ENCODE measurements around the gene GNL2.
"Not testable (repeated sequence)": the region's sequence is repeated elsewhere in the genome, so short reads cannot be mapped to it uniquely, and the experiment has no call there.

The GNL2 gene

DNA sequence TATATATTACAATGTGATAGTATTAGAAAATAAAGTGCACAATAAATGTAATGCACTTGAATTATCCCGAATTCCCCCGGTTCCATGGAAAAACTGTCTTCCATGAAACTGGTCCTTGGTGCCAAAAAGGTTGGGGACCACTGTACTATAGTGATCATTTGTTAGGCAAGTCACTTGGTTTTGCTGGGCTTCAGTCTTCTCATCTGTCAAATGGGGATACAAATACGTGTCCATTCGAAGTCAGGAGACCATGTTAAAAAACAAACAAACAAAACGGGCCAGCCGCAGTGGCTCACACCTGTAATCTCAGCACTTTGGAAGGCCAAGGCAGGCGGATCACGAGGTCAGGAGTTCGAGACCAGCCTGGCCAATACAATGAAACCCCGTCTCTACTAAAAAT, 56.6 kb downstream of the GNL2 start:
- no CpG with 5 or more reads among the region's 10 CpGs for WGBS, 2 donors (ENCODE audit: extremely low coverage in 2 of 2, insufficient read length in 2 of 2, insufficient replicate concordance in 1 of 2)
- not testable (repeated sequence) for H3K27me3 ChIP-seq (ENCODE audit: control insufficient read depth in 3 of 3, insufficient read depth in 3 of 3, low read depth in 1 of 3, low read length in 3 of 3); H3K4ac ChIP-seq (ENCODE audit: low read length); H2BK120ac ChIP-seq (ENCODE audit: low read depth, low read length); H4K91ac ChIP-seq (ENCODE audit: low read depth, low read length, poor library complexity); H4K8ac ChIP-seq (ENCODE audit: low read depth, low read length); H3K4me2 ChIP-seq (ENCODE audit: insufficient read depth, low read length, poor library complexity, severe bottlenecking); H3K79me1 ChIP-seq (ENCODE audit: low read depth, low read length); H3K9me3 ChIP-seq (replicated peaks in 1 of 2; ENCODE audit: control insufficient read depth in 2 of 2, insufficient read depth in 1 of 2, low read depth in 1 of 2, low read length in 2 of 2); H2BK5ac ChIP-seq (ENCODE audit: low read length); H3K27ac ChIP-seq (replicated peaks; ENCODE audit: low read length); DNase-seq (ENCODE audit: low spot score); H3K4me1 ChIP-seq (ENCODE audit: control insufficient read depth in 2 of 2, insufficient read depth in 1 of 2, low read depth in 1 of 2, low read length in 2 of 2); H2BK15ac ChIP-seq (ENCODE audit: low read length); H2AFZ ChIP-seq (ENCODE audit: low read length); H3K9ac ChIP-seq (ENCODE audit: low read depth, low read length, poor library complexity); H3K18ac ChIP-seq (ENCODE audit: low read length); H3K23ac ChIP-seq (ENCODE audit: low read depth, low read length, poor library complexity); H2BK12ac ChIP-seq (ENCODE audit: low read length); H2AK5ac ChIP-seq (ENCODE audit: low read depth, low read length); H3K14ac ChIP-seq (ENCODE audit: low read length); H3K4me3 ChIP-seq (ENCODE audit: low read length in 2 of 2)
- peaks cover 23 to 80% of the 10 kb centered on the region in 2 donors for H3K36me3 ChIP-seq (replicated peaks in 1 of 2; ENCODE audit: control insufficient read depth in 2 of 2, insufficient read depth in 2 of 2, low read length in 2 of 2)

GRCh38 chr1:37537378-37537777, 58.4 kb downstream of the GNL2 start:
- no peak overlapping the region for H2BK15ac ChIP-seq (ENCODE audit: low read length)
- H2BK12ac ChIP-seq (ENCODE audit: low read length): no peak overlapping the region
- no peak for DNase-seq (ENCODE audit: low spot score)
- no peak overlapping the region for H3K4me3 ChIP-seq (ENCODE audit: low read length in 2 of 2)
- no peak overlapping the region for H3K4ac ChIP-seq (ENCODE audit: low read length)
- H3K4me2 ChIP-seq (ENCODE audit: insufficient read depth, low read length, poor library complexity, severe bottlenecking): no peak overlapping the region
- H3K79me1 ChIP-seq (ENCODE audit: low read depth, low read length): no peaks in the 10 kb centered on the region
- no peak overlapping the region for H3K18ac ChIP-seq (ENCODE audit: low read length)
- H3K9ac ChIP-seq (ENCODE audit: low read depth, low read length, poor library complexity): no peak overlapping the region
- H3K27me3 ChIP-seq (ENCODE audit: control insufficient read depth in 3 of 3, insufficient read depth in 3 of 3, low read depth in 1 of 3, low read length in 3 of 3): no peaks in the 10 kb centered on the region
- H2BK120ac ChIP-seq (ENCODE audit: low read depth, low read length): no peak overlapping the region
- H4K91ac ChIP-seq (ENCODE audit: low read depth, low read length, poor library complexity): no peak overlapping the region
- no peak overlapping the region for H3K27ac ChIP-seq (replicated peaks; ENCODE audit: low read length)
- H4K8ac ChIP-seq (ENCODE audit: low read depth, low read length): no peak overlapping the region
- WGBS, 2 donors (ENCODE audit: extremely low coverage in 2 of 2, insufficient read length in 2 of 2, insufficient replicate concordance in 1 of 2): no CpG with 5 or more reads among the region's 2 CpGs
- H3K36me3 ChIP-seq (replicated peaks in 1 of 2; ENCODE audit: control insufficient read depth in 2 of 2, insufficient read depth in 2 of 2, low read length in 2 of 2): peaks cover 23 to 66% of the 10 kb centered on the region in 2 donors
- H2BK5ac ChIP-seq (ENCODE audit: low read length): no peak overlapping the region
- no peak overlapping the region for H3K14ac ChIP-seq (ENCODE audit: low read length)
- no peak overlapping the region for H3K23ac ChIP-seq (ENCODE audit: low read depth, low read length, poor library complexity)
- H2AFZ ChIP-seq (ENCODE audit: low read length): no peak overlapping the region
- no peaks in the 10 kb centered on the region for H3K4me1 ChIP-seq (ENCODE audit: control insufficient read depth in 2 of 2, insufficient read depth in 1 of 2, low read depth in 1 of 2, low read length in 2 of 2)
- no peak overlapping the region for H2AK5ac ChIP-seq (ENCODE audit: low read depth, low read length)
- H3K9me3 ChIP-seq (replicated peaks in 1 of 2; ENCODE audit: control insufficient read depth in 2 of 2, insufficient read depth in 1 of 2, low read depth in 1 of 2, low read length in 2 of 2): no peaks in the 10 kb centered on the region

GRCh38 chr1:37533317-37534093, 62.2 kb downstream of the GNL2 start:
- DNase-seq (ENCODE audit: low spot score): no peak
- Histone ChIP-seq H2BK120ac (ENCODE audit: low read depth, low read length) (no peak overlapping the region), H3K23ac (ENCODE audit: low read depth, low read length, poor library complexity) (no peak overlapping the region), H3K14ac (ENCODE audit: low read length) (no peak overlapping the region), H2BK12ac (ENCODE audit: low read length) (no peak overlapping the region), H4K8ac (ENCODE audit: low read depth, low read length) (no peak overlapping the region), H2BK15ac (ENCODE audit: low read length) (no peak overlapping the region), H3K4me2 (ENCODE audit: insufficient read depth, low read length, poor library complexity, severe bottlenecking) (no peak overlapping the region), H3K79me1 (ENCODE audit: low read depth, low read length) (no peaks in the 10 kb centered on the region), H3K4ac (ENCODE audit: low read length) (no peak overlapping the region), H3K9ac (ENCODE audit: low read depth, low read length, poor library complexity) (no peak overlapping the region), H2AFZ (ENCODE audit: low read length) (no peak overlapping the region), H3K4me1 (ENCODE audit: control insufficient read depth in 2 of 2, insufficient read depth in 1 of 2, low read depth in 1 of 2, low read length in 2 of 2) (no peaks in the 10 kb centered on the region), H3K27ac (replicated peaks; ENCODE audit: low read length) (no peak overlapping the region), H3K4me3 (ENCODE audit: low read length in 2 of 2) (no peak overlapping the region), H3K9me3 (replicated peaks in 1 of 2; ENCODE audit: control insufficient read depth in 2 of 2, insufficient read depth in 1 of 2, low read depth in 1 of 2, low read length in 2 of 2) (no peaks in the 10 kb centered on the region), H3K36me3 (replicated peaks in 1 of 2; ENCODE audit: control insufficient read depth in 2 of 2, insufficient read depth in 2 of 2, low read length in 2 of 2) (peaks cover 6 to 33% of the 10 kb centered on the region in 2 donors), H2AK5ac (ENCODE audit: low read depth, low read length) (no peak overlapping the region), H4K91ac (ENCODE audit: low read depth, low read length, poor library complexity) (no peak overlapping the region), H3K18ac (ENCODE audit: low read length) (no peak overlapping the region), H2BK5ac (ENCODE audit: low read length) (no peak overlapping the region), H3K27me3 (ENCODE audit: control insufficient read depth in 3 of 3, insufficient read depth in 3 of 3, low read depth in 1 of 3, low read length in 3 of 3) (no peaks in the 10 kb centered on the region)
- no CpG with 5 or more reads among the region's 4 CpGs for WGBS, 2 donors (ENCODE audit: extremely low coverage in 2 of 2, insufficient read length in 2 of 2, insufficient replicate concordance in 1 of 2)

DNA sequence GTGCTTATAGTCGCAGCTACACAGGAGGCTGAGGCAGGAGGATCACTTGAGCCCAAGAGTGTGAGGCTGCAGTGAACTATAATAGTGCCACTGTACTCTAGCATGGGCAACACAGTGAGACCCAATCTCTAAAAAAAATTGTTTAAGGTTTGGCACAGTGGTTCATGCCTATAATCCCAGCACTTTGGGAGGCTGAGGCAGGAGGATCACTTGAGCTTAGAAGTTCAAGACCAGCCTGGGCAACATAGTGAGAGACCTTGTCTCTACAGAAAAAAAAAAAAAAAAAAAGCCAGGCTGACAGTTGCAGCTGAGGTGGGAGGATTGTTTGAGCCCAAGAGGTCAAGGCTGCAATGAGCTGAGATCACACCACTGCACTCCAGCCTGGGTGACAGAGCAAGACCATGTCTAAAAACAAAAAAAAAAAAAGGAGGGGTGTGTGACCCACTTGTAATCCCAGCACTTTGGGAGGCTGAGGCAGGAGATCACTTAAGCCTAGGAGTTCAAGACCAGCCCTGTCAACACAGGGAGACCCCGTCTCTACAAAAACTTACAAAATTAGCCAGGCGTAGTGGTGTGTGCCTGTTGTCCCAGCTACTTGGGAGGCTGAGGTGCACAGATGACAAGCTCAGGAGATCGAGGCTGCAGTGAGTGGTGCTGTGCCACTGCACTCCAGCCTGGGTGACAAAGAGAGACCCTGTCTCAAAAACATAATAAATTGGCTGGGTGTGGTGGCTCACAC, 63.1 kb downstream of the GNL2 start:
- not testable (repeated sequence) for H2AK5ac ChIP-seq (ENCODE audit: low read depth, low read length); H3K14ac ChIP-seq (ENCODE audit: low read length); H3K79me1 ChIP-seq (ENCODE audit: low read depth, low read length); H2BK120ac ChIP-seq (ENCODE audit: low read depth, low read length); H3K4me2 ChIP-seq (ENCODE audit: insufficient read depth, low read length, poor library complexity, severe bottlenecking); H3K4me1 ChIP-seq (ENCODE audit: control insufficient read depth in 2 of 2, insufficient read depth in 1 of 2, low read depth in 1 of 2, low read length in 2 of 2); DNase-seq (ENCODE audit: low spot score); H2AFZ ChIP-seq (ENCODE audit: low read length); H3K27ac ChIP-seq (replicated peaks; ENCODE audit: low read length); H3K9me3 ChIP-seq (replicated peaks in 1 of 2; ENCODE audit: control insufficient read depth in 2 of 2, insufficient read depth in 1 of 2, low read depth in 1 of 2, low read length in 2 of 2); H3K23ac ChIP-seq (ENCODE audit: low read depth, low read length, poor library complexity); H4K8ac ChIP-seq (ENCODE audit: low read depth, low read length); H2BK5ac ChIP-seq (ENCODE audit: low read length); H3K18ac ChIP-seq (ENCODE audit: low read length); H3K27me3 ChIP-seq (ENCODE audit: control insufficient read depth in 3 of 3, insufficient read depth in 3 of 3, low read depth in 1 of 3, low read length in 3 of 3); H2BK15ac ChIP-seq (ENCODE audit: low read length); H3K4ac ChIP-seq (ENCODE audit: low read length); H3K4me3 ChIP-seq (ENCODE audit: low read length in 2 of 2); H4K91ac ChIP-seq (ENCODE audit: low read depth, low read length, poor library complexity); H3K9ac ChIP-seq (ENCODE audit: low read depth, low read length, poor library complexity); H2BK12ac ChIP-seq (ENCODE audit: low read length)
- no CpG with 5 or more reads among the region's 4 CpGs for WGBS, 2 donors (ENCODE audit: extremely low coverage in 2 of 2, insufficient read length in 2 of 2, insufficient replicate concordance in 1 of 2)
- H3K36me3 ChIP-seq (replicated peaks in 1 of 2; ENCODE audit: control insufficient read depth in 2 of 2, insufficient read depth in 2 of 2, low read length in 2 of 2): peaks cover 4 to 24% of the 10 kb centered on the region in 2 donors
